Measurements from ENCODE around the gene CCDC167.

- peak; percentile 45 for TF ChIP-seq POLR2A (IDR thresholded peaks at IDR 0.05; ENCODE audit: borderline replicate concordance, extremely low read depth, insufficient read depth, insufficient read length)
- TF ChIP-seq REST (IDR thresholded peaks at IDR 0.05; ENCODE audit: low read depth): no peak
- no peak for TF ChIP-seq ELF1 (IDR thresholded peaks at IDR 0.05; ENCODE audit: borderline replicate concordance, low read depth)
- no peak for TF ChIP-seq CTCF (IDR thresholded peaks at IDR 0.05 in 2 of 3, conservative IDR thresholded peaks at IDR 0.05 in 1 of 3; ENCODE audit: borderline replicate concordance in 1 of 3, insufficient read depth in 1 of 3, low read depth in 2 of 3, low read length in 2 of 3)
- TF ChIP-seq YY1 (IDR thresholded peaks at IDR 0.05; ENCODE audit: extremely low read depth, insufficient replicate concordance, low read depth, low read length): peak; percentile 100
- no peak for TF ChIP-seq ZBTB33 (IDR thresholded peaks at IDR 0.05; ENCODE audit: extremely low read depth, insufficient replicate concordance, low read length)
- TF ChIP-seq MAX (IDR thresholded peaks at IDR 0.05): peak; percentile 76; the same call in 1 of the 2 replicates
- no peak for TF ChIP-seq CEBPB (IDR thresholded peaks at IDR 0.05; ENCODE audit: low read depth)
- peak; percentile 78 for TF ChIP-seq POLR2AphosphoS5 (IDR thresholded peaks at IDR 0.05; ENCODE audit: low read depth, low read length)
- TF ChIP-seq SIN3A (IDR thresholded peaks at IDR 0.05; ENCODE audit: low read depth): no peak
- no peak for TF ChIP-seq EZH2 (IDR thresholded peaks at IDR 0.05)
- TF ChIP-seq FOSL1 (IDR thresholded peaks at IDR 0.05; ENCODE audit: low read depth): no peak
- TF ChIP-seq ATF3 (IDR thresholded peaks at IDR 0.05): no peak
- TF ChIP-seq JUND (IDR thresholded peaks at IDR 0.05): no peak
Measured at GRCh38 chr6:37499433-37500293, at the start of gene CCDC167.
